Esophagus squamous epithelium (tissue), 4 donors: ENCODE results near the gene AVEN.

ENCODE experiments used
- POLR2A ChIP-seq, 4 donors: fragments of 450-650 bp; IDR thresholded peaks; one replicate each; pipeline ENCODE4 v1.6.1; 2017; ENCODE audit warnings: antibody characterized with exemption in 4 of 4, mild to moderate bottlenecking in 4 of 4, moderate library complexity in 3 of 4
- TF ChIP-seq, protein P1 (sequence below), 6 experiments: fragments of 450-650 bp in 4 of 6; fragments of 200-600 bp in 2 of 6; sonication (generic) in 2 of 6; IDR thresholded peaks; one replicate each; pipeline ENCODE4 v1.5.1; 2016 to 2019; ENCODE audit warnings: antibody characterized with exemption in 6 of 6, mild to moderate bottlenecking in 4 of 6, moderate library complexity in 4 of 6

DNA sequence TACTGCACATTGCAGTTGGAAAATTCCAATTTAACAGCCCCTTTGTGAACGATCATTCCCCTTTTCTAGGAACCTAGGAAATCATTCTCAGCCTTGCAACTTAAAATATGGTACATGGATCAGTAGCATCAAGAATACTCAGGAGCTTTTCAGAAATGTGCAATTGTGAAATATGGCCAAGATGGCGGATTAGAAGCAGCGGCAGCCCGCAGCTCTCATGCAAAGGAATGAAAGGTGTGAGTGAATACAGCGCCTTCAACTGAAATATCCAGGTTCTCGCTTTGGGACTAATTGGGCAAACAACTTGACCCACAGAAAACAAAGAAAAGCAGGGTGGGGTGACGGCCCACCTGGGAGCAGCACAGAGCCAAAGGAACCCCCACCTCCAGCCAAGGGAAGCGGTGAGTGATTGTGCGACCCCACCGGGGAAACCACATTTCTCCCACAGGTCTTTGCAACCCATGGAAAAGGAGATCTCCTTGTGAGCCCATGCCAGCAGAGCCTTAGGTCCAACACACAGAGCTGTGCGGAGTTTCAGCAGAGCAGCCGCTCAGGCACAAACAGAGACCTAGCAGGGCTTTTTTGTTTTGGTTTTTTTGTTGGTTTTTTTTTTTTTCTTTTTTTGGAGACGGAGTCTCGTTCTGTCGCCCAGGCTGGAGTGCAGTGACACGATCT, 7.6 kb upstream of the AVEN start:
- TF ChIP-seq, protein P1, sequence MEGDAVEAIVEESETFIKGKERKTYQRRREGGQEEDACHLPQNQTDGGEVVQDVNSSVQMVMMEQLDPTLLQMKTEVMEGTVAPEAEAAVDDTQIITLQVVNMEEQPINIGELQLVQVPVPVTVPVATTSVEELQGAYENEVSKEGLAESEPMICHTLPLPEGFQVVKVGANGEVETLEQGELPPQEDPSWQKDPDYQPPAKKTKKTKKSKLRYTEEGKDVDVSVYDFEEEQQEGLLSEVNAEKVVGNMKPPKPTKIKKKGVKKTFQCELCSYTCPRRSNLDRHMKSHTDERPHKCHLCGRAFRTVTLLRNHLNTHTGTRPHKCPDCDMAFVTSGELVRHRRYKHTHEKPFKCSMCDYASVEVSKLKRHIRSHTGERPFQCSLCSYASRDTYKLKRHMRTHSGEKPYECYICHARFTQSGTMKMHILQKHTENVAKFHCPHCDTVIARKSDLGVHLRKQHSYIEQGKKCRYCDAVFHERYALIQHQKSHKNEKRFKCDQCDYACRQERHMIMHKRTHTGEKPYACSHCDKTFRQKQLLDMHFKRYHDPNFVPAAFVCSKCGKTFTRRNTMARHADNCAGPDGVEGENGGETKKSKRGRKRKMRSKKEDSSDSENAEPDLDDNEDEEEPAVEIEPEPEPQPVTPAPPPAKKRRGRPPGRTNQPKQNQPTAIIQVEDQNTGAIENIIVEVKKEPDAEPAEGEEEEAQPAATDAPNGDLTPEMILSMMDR (IDR thresholded peaks at IDR 0.05), result no peak
- no peak for TF ChIP-seq POLR2A (IDR thresholded peaks at IDR 0.05)
